HG03095 (cell line): ENCODE data around the gene MAN1C1.

Source experiments
- ATAC-seq: cut with Tn5 transposase; IDR thresholded peaks from one replicate; pipeline ENCODE4 v1.9.1; 2021; ENCODE audit warnings: moderate library complexity; ENCODE audit not compliant: unreplicated experiment

MAN1C1 gene

GRCh38 chr1:25677193-25677773 is 60.7 kb downstream of the MAN1C1 start:
- ATAC-seq, result no peak

GRCh38 chr1:25679171-25679570 is 62.6 kb downstream of the MAN1C1 start:
- no peak for ATAC-seq

- ATAC-seq, result no peak
These were observed 64.1 kb downstream of the MAN1C1 start for GRCh38 chr1:25680701-25681100.

GRCh38 chr1:25682059-25682601 is 65.5 kb downstream of the MAN1C1 start:
- no peak for ATAC-seq

GRCh38 chr1:25683177-25683576 is 66.6 kb downstream of the MAN1C1 start:
- no peak for ATAC-seq

GRCh38 chr1:25683731-25684130 is 67.1 kb downstream of the MAN1C1 start:
- no peak for ATAC-seq

- no peak for ATAC-seq
These were observed 67.8 kb downstream of the MAN1C1 start for GRCh38 chr1:25684216-25684965.

- no peak for ATAC-seq
These were observed 68.7 kb downstream of the MAN1C1 start for GRCh38 chr1:25685211-25685750.

- ATAC-seq, result no peak
These were observed 69.5 kb downstream of the MAN1C1 start for GRCh38 chr1:25685938-25686665.

- no peak for ATAC-seq
These were observed 70.8 kb downstream of the MAN1C1 start for GRCh38 chr1:25687221-25688017.

- no peak for ATAC-seq
These were observed 72.0 kb downstream of the MAN1C1 start for GRCh38 chr1:25688390-25689119.

- no peak for ATAC-seq
These were observed 73.2 kb downstream of the MAN1C1 start for GRCh38 chr1:25689686-25690381.

- ATAC-seq, result no peak
These were observed 73.9 kb downstream of the MAN1C1 start for GRCh38 chr1:25690396-25690956.

GRCh38 chr1:25691211-25691610 is 74.6 kb downstream of the MAN1C1 start:
- ATAC-seq, result no peak

- no peak for ATAC-seq
These were observed 76.0 kb downstream of the MAN1C1 start for GRCh38 chr1:25692560-25692959.

- ATAC-seq, result no peak
These were observed 77.8 kb downstream of the MAN1C1 start for GRCh38 chr1:25694167-25695007.

- no peak for ATAC-seq
These were observed 78.6 kb downstream of the MAN1C1 start for GRCh38 chr1:25695090-25695770.
